BE2C (cell line): ENCODE measurements around the gene TFCP2L1.

Experiments
- DNase-seq: peaks from one replicate; pipeline ENCODE4 v3.0.0-alpha.2; 2020
- H3K27me3 ChIP-seq: fragments of 250-450 bp; sonication (Bioruptor Pico); 2 replicates; pipeline ENCODE4 v1.5.1; 2020; ENCODE audit warnings: mild to moderate bottlenecking
- H3K36me3 ChIP-seq: fragments of 250-450 bp; sonication (Bioruptor Pico); 2 replicates; pipeline ENCODE4 v1.5.1; 2020; ENCODE audit warnings: mild to moderate bottlenecking
- H3K4me1 ChIP-seq: fragments of 250-450 bp; sonication (Bioruptor Pico); 2 replicates; pipeline ENCODE4 v1.5.1; 2020
- H3K4me3 ChIP-seq: 2 replicates; pipeline ENCODE4 v1.5.1; 2011; ENCODE audit warnings: low read depth, low read length
- H3K9me3 ChIP-seq: fragments of 250-450 bp; sonication (Bioruptor Pico); 2 replicates; pipeline ENCODE4 v1.5.1; 2020
- CTCF ChIP-seq: IDR thresholded peaks from 2 replicates; pipeline ENCODE4 v1.5.1; 2012; ENCODE audit warnings: mild to moderate bottlenecking, low read depth, low read length

TFCP2L1 gene

GRCh38 chr2:121194626-121195025 lies 90.4 kb downstream of the TFCP2L1 start:
- H3K9me3 ChIP-seq, result no peaks in the 10 kb centered on the region
- no peak for DNase-seq
- no peak overlapping the region for H3K4me3 ChIP-seq
- no peak for TF ChIP-seq CTCF
- H3K4me1 ChIP-seq, result no peaks in the 10 kb centered on the region
- no peaks in the 10 kb centered on the region for H3K27me3 ChIP-seq
- no peaks in the 10 kb centered on the region for H3K36me3 ChIP-seq

DNA sequence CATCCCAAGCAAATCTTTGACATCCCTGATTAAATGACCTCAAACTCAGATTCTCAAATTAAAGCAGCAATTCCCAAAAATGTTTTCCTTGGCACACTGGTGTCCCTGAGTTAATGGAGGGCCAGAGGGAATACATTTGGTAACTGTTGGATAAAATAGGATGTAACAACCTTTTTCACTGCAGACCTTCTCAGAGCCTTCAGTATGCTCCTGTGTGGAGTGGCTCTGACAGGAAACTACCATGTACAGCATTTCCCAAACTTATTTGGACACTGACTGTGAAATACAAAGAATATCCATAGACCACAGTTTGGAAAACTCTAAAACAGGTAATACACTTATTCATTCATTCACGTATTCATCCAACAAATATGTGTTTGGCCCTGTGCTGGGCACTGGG lies 91.8 kb downstream of the TFCP2L1 start:
- H3K4me3 ChIP-seq, result no peak overlapping the region
- no peaks in the 10 kb centered on the region for H3K9me3 ChIP-seq
- H3K4me1 ChIP-seq, result no peaks in the 10 kb centered on the region
- TF ChIP-seq CTCF, result no peak
- H3K36me3 ChIP-seq, result no peaks in the 10 kb centered on the region
- H3K27me3 ChIP-seq, result no peaks in the 10 kb centered on the region
- no peak for DNase-seq

- Histone ChIP-seq H3K36me3 (no peaks in the 10 kb centered on the region), H3K4me1 (no peaks in the 10 kb centered on the region), H3K9me3 (no peaks in the 10 kb centered on the region), H3K27me3 (no peaks in the 10 kb centered on the region), H3K4me3 (no peak overlapping the region)
- DNase-seq, result no peak
- no peak for TF ChIP-seq CTCF
Measured at GRCh38 chr2:121192576-121192975, 92.4 kb downstream of the TFCP2L1 start.

DNA sequence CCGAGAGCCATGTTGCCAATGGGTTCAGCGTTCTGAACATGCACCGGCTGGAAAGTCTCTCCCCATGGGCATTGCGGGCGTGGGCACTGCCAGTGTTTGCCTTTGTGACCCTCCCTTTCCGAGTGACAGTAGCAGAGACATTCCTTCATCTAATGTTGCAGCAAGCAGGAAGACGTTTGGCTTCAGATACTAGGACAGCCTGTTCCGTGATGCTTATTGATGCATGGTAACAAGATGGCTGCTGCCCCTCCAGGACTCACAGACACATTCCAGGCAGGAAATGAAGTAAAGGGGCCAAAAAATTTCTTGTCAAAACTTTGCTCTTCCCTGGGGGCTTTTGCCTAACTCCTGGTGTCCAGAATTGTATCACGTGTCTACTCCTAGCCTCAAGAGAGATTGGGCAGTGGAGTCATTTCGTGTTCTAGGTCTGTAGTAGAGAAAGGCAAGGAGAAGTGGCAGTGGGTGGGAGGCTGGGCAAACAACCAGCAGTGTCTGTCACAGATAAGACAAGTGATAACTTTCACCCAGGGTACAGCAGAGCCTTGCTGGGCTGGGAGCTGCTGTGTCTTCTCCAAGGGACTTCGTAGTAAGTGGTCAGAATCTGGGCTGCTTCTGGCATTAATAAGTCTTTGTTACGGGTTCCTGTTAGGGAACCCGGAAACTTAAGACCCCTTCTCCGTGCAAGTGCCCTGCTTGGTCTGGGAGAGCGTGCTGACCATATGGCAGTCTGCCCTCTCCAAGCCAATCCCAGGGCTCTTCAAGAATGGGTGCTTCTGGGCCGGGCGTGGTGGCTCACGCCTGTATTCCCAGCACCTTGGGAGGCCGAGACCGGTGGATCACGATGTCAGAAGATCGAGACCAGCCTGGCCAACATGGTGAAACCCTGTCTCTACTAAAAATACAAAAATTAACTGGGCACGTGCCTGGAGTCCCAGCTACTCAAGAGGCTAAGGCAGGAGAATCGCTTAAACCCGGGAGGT lies 93.5 kb downstream of the TFCP2L1 start:
- TF ChIP-seq CTCF, result no peak
- Histone ChIP-seq H3K27me3 (no peaks in the 10 kb centered on the region), H3K4me3 (no peak overlapping the region), H3K4me1 (no peaks in the 10 kb centered on the region), H3K36me3 (no peaks in the 10 kb centered on the region), H3K9me3 (no peaks in the 10 kb centered on the region)
- DNase-seq, result no peak

DNA sequence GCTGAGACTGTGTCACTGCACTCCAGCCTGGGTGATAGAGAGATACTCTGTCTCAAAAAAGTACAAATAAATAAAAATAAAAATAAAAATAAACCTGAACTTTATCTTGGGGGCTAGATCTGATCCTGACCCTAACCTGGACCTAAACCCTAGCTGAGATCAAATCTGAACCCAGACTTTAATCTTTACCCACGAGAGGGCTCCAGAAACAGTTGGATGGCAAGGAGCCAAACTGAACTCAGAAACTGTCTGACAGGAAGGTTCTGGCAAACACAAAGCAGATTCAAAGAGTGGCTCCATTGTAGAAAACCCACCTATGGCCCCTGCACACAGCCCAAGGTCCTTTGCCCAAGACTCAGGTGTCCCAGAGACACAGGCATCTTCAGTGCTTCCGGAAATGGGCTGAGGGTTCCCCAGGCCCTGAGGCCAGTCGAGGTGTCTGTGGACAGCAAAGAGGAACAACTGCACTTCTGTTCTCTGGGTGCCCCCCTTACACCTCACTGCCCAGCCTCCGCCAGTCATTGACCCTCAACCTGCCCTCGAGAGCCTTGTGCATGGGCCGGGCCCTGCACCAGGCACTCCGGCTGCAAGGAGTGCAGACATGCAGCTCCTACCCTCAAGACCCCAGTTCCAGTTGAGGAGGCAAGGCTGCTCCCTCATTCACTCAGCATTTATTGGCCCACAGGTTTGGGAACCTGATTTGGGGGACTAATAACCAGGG lies 95.2 kb downstream of the TFCP2L1 start:
- no peaks in the 10 kb centered on the region for H3K36me3 ChIP-seq
- no peak for DNase-seq
- no peaks in the 10 kb centered on the region for H3K4me1 ChIP-seq
- no peaks in the 10 kb centered on the region for H3K27me3 ChIP-seq
- TF ChIP-seq CTCF, result no peak
- no peaks in the 10 kb centered on the region for H3K9me3 ChIP-seq
- no peak overlapping the region for H3K4me3 ChIP-seq

GRCh38 chr2:121189011-121189410 lies 96.0 kb downstream of the TFCP2L1 start:
- no peaks in the 10 kb centered on the region for H3K27me3 ChIP-seq
- H3K4me3 ChIP-seq, result no peak overlapping the region
- no peaks in the 10 kb centered on the region for H3K36me3 ChIP-seq
- H3K9me3 ChIP-seq, result no peaks in the 10 kb centered on the region
- no peak for DNase-seq
- H3K4me1 ChIP-seq, result no peaks in the 10 kb centered on the region
- TF ChIP-seq CTCF, result no peak
